Stimulated activated naive CD4-positive, alpha-beta T cell treated with Interleukin-2 at 50 U/mL for 16 hours (primary cell): Measurements from ENCODE around the gene TCFL5.

ENCODE experiments used
- DNase-seq: peaks from one replicate; lab custom pipeline; 2025; lab: John Stamatoyannopoulos, UW

Gene TCFL5

GRCh38 chr20:62834967-62835730 lies 26.5 kb downstream of the TCFL5 start:
- DNase-seq, result no peak

- DNase-seq, result no peak
Measured at GRCh38 chr20:62832951-62833391, 28.7 kb downstream of the TCFL5 start.

GRCh38 chr20:62832212-62832922 lies 29.3 kb downstream of the TCFL5 start:
- no peak for DNase-seq

- no peak for DNase-seq
Measured at GRCh38 chr20:62831854-62832211, 29.8 kb downstream of the TCFL5 start.

GRCh38 chr20:62831361-62831788 lies 30.2 kb downstream of the TCFL5 start:
- DNase-seq, result no peak

- no peak for DNase-seq
Measured at GRCh38 chr20:62830821-62831220, 30.8 kb downstream of the TCFL5 start.

GRCh38 chr20:62830251-62830650 lies 31.4 kb downstream of the TCFL5 start:
- DNase-seq, result no peak

- no peak for DNase-seq
Measured at GRCh38 chr20:62829231-62830230, 32.1 kb downstream of the TCFL5 start.

GRCh38 chr20:62828511-62829230 lies 33.0 kb downstream of the TCFL5 start:
- DNase-seq, result no peak

GRCh38 chr20:62828051-62828450 lies 33.6 kb downstream of the TCFL5 start:
- no peak for DNase-seq

GRCh38 chr20:62827311-62828038 lies 34.1 kb downstream of the TCFL5 start:
- no peak for DNase-seq

- no peak for DNase-seq
Measured at GRCh38 chr20:62826646-62827310, 34.8 kb downstream of the TCFL5 start.

- DNase-seq, result no peak
Measured at GRCh38 chr20:62825986-62826645, 35.5 kb downstream of the TCFL5 start.

- DNase-seq, result no peak
Measured at GRCh38 chr20:62825333-62825985, 36.2 kb downstream of the TCFL5 start.

GRCh38 chr20:62824476-62825332 lies 36.9 kb downstream of the TCFL5 start:
- DNase-seq, result peak; percentile 40

- no peak for DNase-seq
Measured at GRCh38 chr20:62823688-62824475, 37.7 kb downstream of the TCFL5 start.
